Activated naive CD8-positive, alpha-beta T cell (primary cell): Measurements from ENCODE around the gene ZMYND8.
A peak's percentile ranks its signal among the peaks of the same experiment; 100 is the strongest.
"Not testable (repeated sequence)": the region's sequence is repeated elsewhere in the genome, so short reads cannot be mapped to it uniquely, and the experiment has no call there.

Experiments
- H3K27ac Mint-ChIP-seq: one replicate; pipeline ENCODE4 v1.8.0; 2021; ENCODE audit warnings: mixed read lengths
- H3K27me3 Mint-ChIP-seq: one replicate; pipeline ENCODE4 v1.8.0; 2021; ENCODE audit warnings: mixed read lengths
- H3K36me3 Mint-ChIP-seq: one replicate; pipeline ENCODE4 v1.8.0; 2021; ENCODE audit warnings: mixed read lengths
- H3K4me1 Mint-ChIP-seq: one replicate; pipeline ENCODE4 v1.8.0; 2021; ENCODE audit warnings: low read depth, mixed read lengths
- H3K4me3 Mint-ChIP-seq: one replicate; pipeline ENCODE4 v1.8.0; 2021; ENCODE audit warnings: mild to moderate bottlenecking, mixed read lengths
- H3K9me3 Mint-ChIP-seq: one replicate; pipeline ENCODE4 v1.8.0; 2021; ENCODE audit warnings: low read depth, mixed read lengths

ZMYND8 gene

DNA sequence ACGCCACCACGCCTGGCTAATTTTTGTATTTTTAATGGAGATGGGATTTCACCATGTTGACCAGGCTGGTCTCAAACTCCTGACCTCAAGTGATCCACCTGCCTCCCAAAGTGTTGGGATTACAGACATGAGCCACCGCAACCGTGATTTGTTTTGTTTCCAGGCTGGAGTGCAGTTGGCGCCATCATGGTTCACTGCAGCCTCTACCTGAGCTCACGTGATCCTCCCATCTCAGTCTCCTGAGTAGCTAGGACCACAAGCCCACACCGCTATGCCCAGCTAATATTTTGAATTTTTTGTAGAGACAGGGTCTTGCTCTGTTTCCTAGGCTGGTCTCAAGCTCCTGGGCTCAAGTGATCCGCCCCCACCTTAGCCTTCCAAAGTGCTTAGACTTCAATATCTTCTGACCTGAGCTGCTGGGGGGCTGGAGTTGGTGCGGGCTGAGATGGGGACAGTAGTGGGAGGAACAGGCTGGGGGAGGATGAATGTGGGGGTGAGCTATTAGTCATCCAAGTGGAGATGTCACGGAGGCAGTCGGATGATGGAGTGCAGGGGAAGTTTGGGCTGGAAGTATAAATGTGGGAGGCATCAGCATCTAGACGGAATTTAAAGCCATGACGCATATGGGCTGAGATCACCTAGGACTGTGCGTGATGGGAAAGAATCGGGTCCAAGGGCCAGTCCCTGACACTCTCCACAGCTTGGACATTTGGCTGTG is 23.1 kb upstream of the ZMYND8 start:
- Mint-ChIP-seq H3K27me3 (no peaks in the 10 kb centered on the region), H3K4me1 (peaks cover 17% of the 10 kb centered on the region), H3K4me3 (no peak overlapping the region), H3K27ac (no peak overlapping the region), H3K9me3 (no peaks in the 10 kb centered on the region), H3K36me3 (no peaks in the 10 kb centered on the region)

GRCh38 chr20:47377122-47377722 is 20.7 kb upstream of the ZMYND8 start:
- H3K27me3 Mint-ChIP-seq: no peaks in the 10 kb centered on the region
- H3K4me3 Mint-ChIP-seq: no peak overlapping the region
- H3K27ac Mint-ChIP-seq: no peak overlapping the region
- H3K9me3 Mint-ChIP-seq: no peaks in the 10 kb centered on the region
- peaks cover 10% of the 10 kb centered on the region for H3K4me1 Mint-ChIP-seq
- no peaks in the 10 kb centered on the region for H3K36me3 Mint-ChIP-seq

DNA sequence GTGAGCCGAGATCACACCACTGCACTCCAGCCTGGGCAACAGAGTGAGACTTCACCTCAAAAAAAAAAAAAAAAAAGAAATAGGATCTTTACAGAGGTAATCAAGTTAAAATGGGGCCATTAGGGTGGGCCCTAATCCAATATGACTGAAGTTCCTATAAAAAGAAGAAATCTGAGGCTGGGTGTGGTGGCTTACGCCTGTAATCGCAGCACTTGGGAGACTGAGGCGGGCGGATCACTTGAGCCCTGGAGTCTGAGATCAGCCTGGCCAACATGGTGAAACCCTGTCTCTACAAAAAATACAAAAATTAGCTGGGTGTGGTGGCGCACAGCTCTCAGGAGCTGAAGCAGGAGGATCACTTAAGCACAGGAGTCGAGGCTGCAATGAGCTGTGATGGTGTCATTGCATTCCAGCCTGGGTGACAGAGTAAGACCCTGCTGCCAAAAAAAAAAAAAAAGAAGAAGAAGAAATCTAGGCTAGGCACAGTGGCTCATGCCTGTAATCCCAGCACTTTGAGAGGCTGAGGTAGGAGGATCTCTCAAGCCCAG is 19.7 kb upstream of the ZMYND8 start:
- not testable (repeated sequence) for H3K27me3 Mint-ChIP-seq, H3K9me3 Mint-ChIP-seq, H3K4me3 Mint-ChIP-seq, H3K4me1 Mint-ChIP-seq, H3K27ac Mint-ChIP-seq, H3K36me3 Mint-ChIP-seq

DNA sequence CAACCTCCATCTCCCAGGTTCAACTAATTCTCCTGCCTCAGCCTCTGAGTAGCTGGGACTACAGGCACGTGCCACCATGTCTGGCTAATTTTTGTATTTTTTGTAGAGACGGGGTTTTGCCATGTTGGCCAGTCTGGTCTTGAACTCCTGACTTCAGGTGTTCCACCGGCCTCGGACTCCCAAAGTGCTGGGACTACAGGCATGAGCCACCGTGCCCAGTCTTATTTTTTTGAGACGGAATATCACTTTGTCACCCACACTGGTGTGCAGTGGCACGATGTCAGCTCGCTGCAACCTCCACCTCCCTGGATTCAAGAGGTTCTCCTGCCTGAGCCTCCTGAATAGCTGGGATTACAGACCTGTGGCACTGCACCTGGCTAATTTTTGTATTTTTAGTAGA is 17.6 kb upstream of the ZMYND8 start:
- H3K4me3 Mint-ChIP-seq, H3K9me3 Mint-ChIP-seq, H3K4me1 Mint-ChIP-seq, H3K27me3 Mint-ChIP-seq, H3K27ac Mint-ChIP-seq, H3K36me3 Mint-ChIP-seq: not testable (repeated sequence)

DNA sequence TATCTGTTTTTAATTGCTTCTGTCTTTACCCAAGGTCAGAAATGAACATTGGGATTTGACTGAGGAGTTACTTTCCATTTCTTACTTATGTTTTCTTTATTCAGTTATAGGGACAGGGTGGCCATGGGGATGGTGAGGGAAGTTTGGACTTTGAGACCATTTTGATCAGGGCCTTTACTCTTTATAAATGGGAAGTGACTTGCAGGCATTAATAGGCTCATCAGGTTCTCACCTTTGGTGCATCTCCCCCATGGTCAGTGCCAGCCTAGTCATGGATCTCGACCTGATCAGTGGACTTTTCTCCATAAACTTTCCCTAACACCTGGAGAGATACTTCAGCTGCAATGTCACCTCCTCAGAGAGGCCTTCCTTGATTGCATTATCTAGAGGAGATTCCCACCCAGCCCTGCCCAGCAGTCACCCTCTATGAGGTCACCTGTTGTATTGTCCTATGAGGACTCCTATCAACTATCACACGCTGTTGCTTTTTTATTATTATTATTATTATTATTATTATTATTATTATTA is 16.8 kb upstream of the ZMYND8 start:
- Mint-ChIP-seq H3K9me3 (no peaks in the 10 kb centered on the region), H3K27ac (no peak overlapping the region), H3K36me3 (no peaks in the 10 kb centered on the region), H3K4me1 (peaks cover 3% of the 10 kb centered on the region), H3K4me3 (no peak overlapping the region), H3K27me3 (no peaks in the 10 kb centered on the region)

DNA sequence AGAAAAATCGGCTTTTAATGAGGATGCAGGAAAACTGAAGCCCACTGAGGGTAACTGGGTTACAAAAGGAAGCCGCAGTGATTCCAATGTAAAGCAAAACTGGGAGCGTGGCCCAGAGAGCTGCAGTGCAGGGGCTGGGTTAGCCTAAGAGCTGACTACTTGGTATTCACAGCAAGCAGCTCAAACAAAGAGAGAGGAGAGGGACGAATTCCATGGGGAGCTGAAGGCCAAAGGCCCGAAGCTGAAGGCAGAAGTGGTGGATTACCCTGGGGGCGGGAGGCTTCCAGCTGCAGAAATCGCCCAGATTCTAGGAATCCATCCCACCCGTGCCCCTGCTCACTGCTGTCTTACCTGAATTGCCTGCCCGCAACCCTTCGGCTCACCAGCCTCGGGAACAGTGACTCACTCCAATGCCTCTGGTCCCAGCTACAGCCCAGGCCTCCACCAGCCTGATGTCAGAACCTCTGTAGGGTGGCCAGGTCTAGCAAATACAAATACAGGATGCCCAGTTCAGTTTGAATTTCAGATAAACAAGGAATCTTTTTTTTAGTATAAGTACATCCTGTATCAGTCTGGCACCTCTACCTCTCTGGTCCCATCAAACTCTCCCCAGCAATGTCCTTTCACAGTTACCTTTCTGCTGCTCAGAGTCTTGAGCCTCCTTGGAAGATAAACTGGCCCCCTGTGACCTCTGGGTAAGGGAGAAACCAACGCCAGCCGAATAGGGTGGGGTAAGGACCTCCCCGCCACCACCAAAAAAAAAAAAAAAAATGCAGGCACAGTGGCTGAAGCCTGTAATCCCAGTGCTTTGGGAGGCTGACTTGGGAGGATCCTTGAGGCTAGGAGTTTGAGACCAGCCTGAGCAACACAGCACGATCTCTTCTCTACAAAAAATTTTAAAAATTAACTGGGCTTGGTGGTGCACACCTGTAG is 14.6 kb upstream of the ZMYND8 start:
- Mint-ChIP-seq H3K4me1 (peaks cover 3% of the 10 kb centered on the region), H3K4me3 (no peak overlapping the region), H3K9me3 (no peaks in the 10 kb centered on the region), H3K36me3 (no peaks in the 10 kb centered on the region), H3K27ac (no peak overlapping the region), H3K27me3 (no peaks in the 10 kb centered on the region)

GRCh38 chr20:47370214-47370613 is 13.7 kb upstream of the ZMYND8 start:
- Mint-ChIP-seq H3K27me3 (no peaks in the 10 kb centered on the region), H3K9me3 (no peaks in the 10 kb centered on the region), H3K4me3 (no peak overlapping the region), H3K36me3 (no peaks in the 10 kb centered on the region), H3K4me1 (peaks cover 5% of the 10 kb centered on the region), H3K27ac (no peak overlapping the region)

- Mint-ChIP-seq H3K4me3 (no peak overlapping the region), H3K27me3 (no peaks in the 10 kb centered on the region), H3K27ac (no peak overlapping the region), H3K36me3 (no peaks in the 10 kb centered on the region), H3K9me3 (no peaks in the 10 kb centered on the region), H3K4me1 (peaks cover 8% of the 10 kb centered on the region)
These were observed 11.8 kb upstream of the ZMYND8 start for GRCh38 chr20:47368301-47368700.

DNA sequence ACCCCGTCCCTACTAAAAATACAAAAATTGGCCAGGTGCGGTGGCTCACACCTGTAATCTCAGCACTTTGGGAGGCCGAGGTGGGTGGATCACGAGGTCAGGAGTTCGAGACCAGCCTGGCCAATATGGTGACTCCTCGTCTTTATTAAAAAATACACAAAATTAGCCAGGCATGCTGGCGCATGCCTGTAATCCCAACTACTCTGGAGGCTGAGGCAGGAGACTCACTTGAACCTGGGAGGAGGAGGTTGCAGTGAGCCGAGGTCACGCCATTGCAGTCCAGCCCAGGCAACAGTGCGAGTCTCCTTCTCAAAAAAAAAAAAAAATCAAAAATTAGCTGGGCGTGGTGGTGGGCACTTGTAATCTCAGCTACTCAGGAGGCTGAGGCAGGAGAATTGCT is 9.8 kb upstream of the ZMYND8 start:
- H3K36me3 Mint-ChIP-seq, H3K4me3 Mint-ChIP-seq, H3K27ac Mint-ChIP-seq, H3K27me3 Mint-ChIP-seq, H3K9me3 Mint-ChIP-seq: not testable (repeated sequence)
- H3K4me1 Mint-ChIP-seq: peaks cover 16% of the 10 kb centered on the region

- H3K27ac Mint-ChIP-seq: peak overlapping the region; percentile 9
- H3K9me3 Mint-ChIP-seq: no peaks in the 10 kb centered on the region
- H3K36me3 Mint-ChIP-seq: no peaks in the 10 kb centered on the region
- peaks cover 17% of the 10 kb centered on the region for H3K4me1 Mint-ChIP-seq
- no peaks in the 10 kb centered on the region for H3K27me3 Mint-ChIP-seq
- peak overlapping the region; percentile 4 for H3K4me3 Mint-ChIP-seq
These were observed 8.7 kb upstream of the ZMYND8 start for GRCh38 chr20:47365023-47365764.

DNA sequence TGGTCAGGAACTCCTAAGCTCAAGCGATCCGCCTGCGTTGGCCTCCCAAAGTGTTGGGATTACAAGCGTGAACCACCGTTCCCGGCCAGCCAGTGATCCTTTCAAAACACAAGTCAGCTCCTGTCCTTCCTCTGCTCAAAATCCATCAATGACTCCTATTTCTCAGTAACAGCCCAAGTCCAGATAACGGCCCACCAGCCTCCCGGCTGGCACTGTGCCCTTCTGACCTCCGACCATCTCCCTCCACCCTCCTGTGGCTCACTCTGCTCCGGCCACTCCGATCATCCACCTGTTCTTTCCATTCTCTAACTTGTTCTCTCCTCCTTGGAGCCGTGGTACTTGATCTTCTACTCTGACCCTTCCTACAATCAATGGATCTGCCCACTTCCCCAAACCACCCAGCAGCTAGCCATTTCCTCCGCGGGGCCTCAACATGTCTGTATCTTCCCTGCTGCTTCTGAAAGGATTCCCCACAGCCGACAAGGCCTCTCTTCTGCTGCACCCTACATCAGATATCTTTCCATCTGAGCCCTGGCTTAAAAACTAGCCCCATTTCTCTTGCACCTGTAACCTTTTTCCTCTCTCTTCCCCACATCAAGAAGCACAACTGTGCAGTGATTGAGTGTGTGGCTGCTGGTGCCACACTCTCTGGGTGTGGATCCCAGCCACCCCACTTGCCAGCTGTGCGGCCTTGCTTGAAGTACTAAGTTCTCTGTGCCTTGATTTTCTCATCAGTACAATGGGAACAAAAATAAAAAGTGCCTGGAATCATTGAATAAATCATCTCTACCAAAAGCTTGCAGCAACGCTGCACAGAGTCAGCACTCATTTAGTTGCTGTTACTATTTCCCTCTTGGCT is 6.1 kb upstream of the ZMYND8 start:
- Mint-ChIP-seq H3K36me3 (no peaks in the 10 kb centered on the region), H3K4me3 (no peak overlapping the region), H3K4me1 (peaks cover 38% of the 10 kb centered on the region), H3K27me3 (no peaks in the 10 kb centered on the region), H3K27ac (peak overlapping the region; percentile 74), H3K9me3 (no peaks in the 10 kb centered on the region)

GRCh38 chr20:47361057-47361915 is 4.8 kb upstream of the ZMYND8 start:
- Mint-ChIP-seq H3K4me3 (no peak overlapping the region), H3K36me3 (no peaks in the 10 kb centered on the region), H3K9me3 (no peaks in the 10 kb centered on the region), H3K27me3 (no peaks in the 10 kb centered on the region), H3K27ac (no peak overlapping the region), H3K4me1 (peaks cover 46% of the 10 kb centered on the region)
